ENCODE results near the gene NME2. TPM values are rescaled to one million over a fixed set of nuclear protein-coding genes. Genes with fewer than 3 reads are reported as not detected.

The NME2 gene
- polyA plus RNA-seq, 2 donors: 640 to 840 TPM

Other genes starting within 250 kb of the NME2 start
- gene SPAG9, start 45.5 kb upstream of the NME2 start, polyA plus RNA-seq: 10 to 100 TPM; 12.7 to 15.1 TPM
- gene NME1, start 12.9 kb upstream of the NME2 start, polyA plus RNA-seq: 100 to 1,000 TPM; 142 to 171 TPM
- 1 to 10 TPM; 3.9 to 8.0 TPM for gene MBTD1, start 93.6 kb downstream of the NME2 start, polyA plus RNA-seq
- 10 to 100 TPM in 1 of 2 donors, 1 to 10 TPM in 1; 8.4 to 23.1 TPM for gene UTP18, start 94.1 kb downstream of the NME2 start, polyA plus RNA-seq

All from esophagus (tissue), 2 donors.